ENCODE measurements around the gene ACTL7A.
"Not testable (repeated sequence)": the region's sequence is repeated elsewhere in the genome, so short reads cannot be mapped to it uniquely, and the experiment has no call there.

ACTL7A gene

DNA sequence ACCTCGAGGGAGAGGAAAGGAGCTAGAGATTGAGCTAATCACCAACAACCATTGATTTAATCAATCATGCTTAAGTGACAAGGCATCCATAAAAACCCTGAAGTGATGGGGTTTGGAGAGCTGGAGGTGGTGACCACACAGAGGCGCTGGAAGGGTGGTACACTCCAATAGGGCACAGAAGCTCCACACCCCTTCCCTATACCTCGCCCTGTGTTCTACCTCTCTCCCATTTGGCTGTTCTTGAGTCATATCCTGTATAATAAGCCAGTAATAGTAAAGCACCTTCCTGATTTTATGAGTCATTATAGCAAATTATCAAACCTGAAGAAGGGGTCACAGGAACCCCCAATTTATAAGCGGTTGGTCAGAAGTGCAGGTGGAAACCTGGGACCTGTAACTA lies 24.5 kb upstream of the ACTL7A start:
- H3K27ac ChIP-seq: no peak overlapping the region
- TF ChIP-seq CTCF (IDR thresholded peaks at IDR 0.05): no peak
- TF ChIP-seq ZFX (IDR thresholded peaks at IDR 0.05; ENCODE audit: borderline replicate concordance): no peak

DNA sequence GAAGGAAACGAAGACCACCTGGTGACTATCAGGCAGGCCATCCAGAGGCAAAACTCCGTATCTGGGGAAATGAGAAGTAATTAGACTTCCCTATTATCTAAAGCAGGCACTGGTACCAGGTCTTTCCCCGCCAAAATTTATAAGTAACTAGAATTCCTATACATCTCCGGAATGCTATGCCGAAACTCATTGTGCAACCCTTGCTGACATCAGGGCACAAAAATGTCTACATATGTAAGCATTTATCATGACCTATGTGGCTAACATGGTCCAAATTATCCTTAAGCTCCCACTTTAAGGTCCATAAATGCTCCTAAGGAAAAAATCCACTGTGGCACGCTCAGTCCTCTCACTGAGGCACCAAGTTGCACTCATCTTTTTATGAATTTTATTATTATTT lies 24.0 kb upstream of the ACTL7A start:
- TF ChIP-seq ZFX (IDR thresholded peaks at IDR 0.05; ENCODE audit: borderline replicate concordance) (no peak), CTCF (IDR thresholded peaks at IDR 0.05) (no peak)
- no peak overlapping the region for H3K27ac ChIP-seq

DNA sequence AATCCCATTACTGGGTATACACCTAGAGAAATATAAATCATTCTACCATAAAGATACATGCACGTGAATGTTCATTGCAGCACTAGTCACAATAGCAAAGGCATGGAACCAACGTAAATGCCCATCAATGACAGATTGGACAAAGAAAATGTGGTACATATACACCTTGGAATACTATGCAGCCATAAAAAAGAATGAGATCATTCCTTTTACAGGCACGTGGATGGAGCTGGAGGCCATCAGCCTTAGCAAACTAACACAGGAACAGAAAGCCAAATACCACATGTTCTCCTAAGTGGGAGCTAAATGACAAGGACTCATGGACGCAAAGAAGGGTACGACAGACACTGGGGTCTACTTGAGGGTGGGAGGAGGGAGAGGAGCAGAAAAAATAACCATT lies 22.5 kb upstream of the ACTL7A start:
- H3K27ac ChIP-seq: not testable (repeated sequence)

DNA sequence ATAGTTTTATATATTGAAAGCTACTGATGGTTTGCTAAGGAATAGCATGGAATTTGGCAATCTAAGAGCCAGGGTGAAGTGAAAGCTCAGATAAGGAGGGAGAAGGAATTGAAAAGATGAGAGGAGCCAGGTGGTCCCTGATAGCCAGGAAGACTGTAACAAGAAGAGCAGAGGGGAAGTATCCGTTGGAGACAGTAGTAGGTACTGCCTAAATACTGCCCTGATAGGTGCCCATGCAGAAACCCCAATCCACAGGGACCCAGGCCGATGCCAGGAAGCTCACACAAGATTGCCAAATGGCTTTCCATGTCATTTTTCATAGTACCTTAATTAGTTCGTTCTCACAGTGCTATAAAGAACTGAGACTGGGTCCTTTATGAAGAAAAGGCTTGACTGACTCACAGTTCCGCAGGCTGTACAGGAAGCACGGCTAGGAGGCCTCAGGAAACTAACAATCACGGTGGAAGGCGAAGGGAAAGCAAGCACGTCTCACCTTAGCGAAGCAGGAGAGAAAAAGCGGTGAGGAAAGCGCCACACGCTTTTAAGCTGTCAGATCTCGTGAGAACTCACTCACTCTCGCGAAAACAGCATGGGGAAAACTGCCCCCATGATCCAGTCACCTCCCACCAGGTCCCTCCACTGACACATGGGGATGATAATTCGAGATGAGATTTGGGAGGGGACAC lies 19.3 kb upstream of the ACTL7A start:
- no peak overlapping the region for H3K27ac ChIP-seq
- TF ChIP-seq ZFX (IDR thresholded peaks at IDR 0.05; ENCODE audit: borderline replicate concordance) (no peak), CTCF (IDR thresholded peaks at IDR 0.05) (no peak)

DNA sequence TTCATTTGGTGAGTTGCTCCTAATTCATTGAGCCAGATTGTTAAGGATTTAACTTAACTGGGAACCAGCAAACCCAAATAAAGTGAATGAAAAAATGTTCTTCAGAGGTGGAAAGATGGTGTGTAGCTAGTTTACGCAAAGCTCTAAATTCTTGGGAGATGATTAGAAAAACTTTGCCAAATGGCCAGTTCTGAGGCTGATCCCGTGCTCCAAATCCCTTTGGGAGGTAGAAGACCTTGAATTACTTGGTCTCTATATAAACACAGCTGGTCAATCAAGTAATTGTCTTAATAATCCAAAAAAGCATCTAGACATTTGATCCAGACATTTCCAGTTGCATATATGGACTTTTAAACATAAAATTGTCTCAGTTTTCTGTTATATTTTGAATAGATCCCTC lies 17.7 kb upstream of the ACTL7A start:
- no peak overlapping the region for H3K27ac ChIP-seq
- TF ChIP-seq ZFX (IDR thresholded peaks at IDR 0.05; ENCODE audit: borderline replicate concordance): no peak
- TF ChIP-seq CTCF (IDR thresholded peaks at IDR 0.05): no peak

DNA sequence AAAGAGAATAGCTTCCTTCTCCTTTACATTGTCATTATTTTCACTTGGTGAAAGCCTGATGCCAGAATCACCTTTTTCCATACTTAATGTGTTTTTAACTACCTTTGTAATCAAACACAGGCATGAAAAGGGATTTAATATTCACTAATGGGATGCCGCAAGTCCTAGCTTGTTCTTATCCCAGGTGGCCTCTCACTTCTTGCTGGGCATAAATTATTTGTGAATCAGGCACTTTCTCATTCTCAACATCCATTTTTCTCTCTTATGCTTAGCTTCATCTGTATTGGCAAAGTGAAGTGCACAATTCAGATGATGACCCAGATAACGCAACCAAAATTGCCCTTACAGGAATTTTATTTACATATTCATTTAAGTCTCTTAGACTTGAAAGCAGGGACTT lies 17.2 kb upstream of the ACTL7A start:
- TF ChIP-seq CTCF (IDR thresholded peaks at IDR 0.05) (no peak), ZFX (IDR thresholded peaks at IDR 0.05; ENCODE audit: borderline replicate concordance) (no peak)
- H3K27ac ChIP-seq: no peak overlapping the region

GRCh38 chr9:108845507-108845906 lies 16.6 kb upstream of the ACTL7A start:
- TF ChIP-seq ZFX (IDR thresholded peaks at IDR 0.05; ENCODE audit: borderline replicate concordance): no peak

GRCh38 chr9:108845947-108846346 lies 16.1 kb upstream of the ACTL7A start:
- no peak for TF ChIP-seq CTCF (IDR thresholded peaks at IDR 0.05)
- TF ChIP-seq ZFX (IDR thresholded peaks at IDR 0.05; ENCODE audit: borderline replicate concordance): no peak

More at GRCh38 chr9:108845507-108845906, 16.6 kb upstream of the ACTL7A start:
- H3K27ac ChIP-seq: no peak overlapping the region

DNA sequence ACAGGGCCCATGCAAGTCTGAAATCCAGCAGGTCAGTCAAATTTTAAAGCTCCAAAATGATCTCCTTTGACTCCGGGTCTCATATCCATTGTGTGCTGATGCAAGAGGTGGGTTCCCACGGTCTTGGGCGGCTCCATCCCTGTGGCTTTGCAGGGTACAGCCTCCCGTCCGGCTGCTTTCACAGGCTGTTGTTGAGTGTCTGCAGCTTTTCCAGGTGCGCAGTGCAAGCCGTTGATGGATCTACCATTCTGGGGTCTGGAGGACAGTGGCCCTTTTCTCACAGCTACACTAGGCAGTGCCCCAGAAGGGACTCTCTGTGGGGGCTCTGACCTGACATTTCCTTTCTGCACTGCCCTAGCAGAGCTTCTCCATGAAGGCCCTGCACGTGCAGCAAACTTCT lies 13.8 kb upstream of the ACTL7A start:
- H3K27ac ChIP-seq: not testable (repeated sequence)

More at GRCh38 chr9:108845947-108846346, 16.1 kb upstream of the ACTL7A start:
- H3K27ac ChIP-seq: no peak overlapping the region
